NCI-H2081 (cell line): ENCODE measurements around the gene MORN1.

Source experiments
- DNase-seq, 2 experiments: peaks; one replicate each; lab custom pipeline; 2025; lab: John Stamatoyannopoulos, UW

The MORN1 gene

GRCh38 chr1:2350911-2351655, 40.3 kb downstream of the MORN1 start:
- no peak for DNase-seq

- no peak for DNase-seq
Measured at GRCh38 chr1:2350501-2350900, 40.9 kb downstream of the MORN1 start.

GRCh38 chr1:2349806-2350205, 41.5 kb downstream of the MORN1 start:
- peak in 1 of 2 experiments; percentile 24 for DNase-seq

- DNase-seq = no peak
Measured at GRCh38 chr1:2348346-2349325, 42.7 kb downstream of the MORN1 start.

- no peak for DNase-seq
Measured at GRCh38 chr1:2347896-2348295, 43.5 kb downstream of the MORN1 start.

- DNase-seq = no peak
Measured at GRCh38 chr1:2347409-2347785, 44.0 kb downstream of the MORN1 start.

- no peak for DNase-seq
Measured at GRCh38 chr1:2346691-2347408, 44.5 kb downstream of the MORN1 start.

- no peak for DNase-seq
Measured at GRCh38 chr1:2345297-2346075, 45.9 kb downstream of the MORN1 start.

- no peak for DNase-seq
Measured at GRCh38 chr1:2344744-2345296, 46.5 kb downstream of the MORN1 start.

GRCh38 chr1:2344121-2344681, 47.2 kb downstream of the MORN1 start:
- DNase-seq = no peak

- no peak for DNase-seq
Measured at GRCh38 chr1:2343023-2343935, 48.1 kb downstream of the MORN1 start.

GRCh38 chr1:2342384-2343022, 48.9 kb downstream of the MORN1 start:
- no peak for DNase-seq

GRCh38 chr1:2341706-2342383, 49.5 kb downstream of the MORN1 start:
- no peak for DNase-seq

GRCh38 chr1:2340918-2341254, 50.5 kb downstream of the MORN1 start:
- no peak for DNase-seq

- no peak for DNase-seq
Measured at GRCh38 chr1:2340086-2340917, 51.1 kb downstream of the MORN1 start.

GRCh38 chr1:2339206-2340085, 51.9 kb downstream of the MORN1 start:
- DNase-seq = no peak

- DNase-seq = no peak
Measured at GRCh38 chr1:2337501-2337900, 53.9 kb downstream of the MORN1 start.
